Right kidney (tissue), 9 donors: ENCODE data around the gene ZNF777.
"Not testable (repeated sequence)": the region's sequence is repeated elsewhere in the genome, so short reads cannot be mapped to it uniquely, and the experiment has no call there.

Experiments used
- DNase-seq: peaks from one replicate; pipeline ENCODE4 v3.0.0-alpha.2; 2016
- long read RNA-seq, 8 donors: transcript quantifications; one replicate each; lab custom pipeline, GENCODE V29; 2026

Gene ZNF777
- long read RNA-seq, donor 1, partial matches to known transcripts = 0 of 7 reads
- long read RNA-seq, donor 1, other reads (novel, unspliced or antisense) = 6 of 7 reads
- long read RNA-seq, donor 2, partial matches to known transcripts = 0 of 1 reads
- long read RNA-seq, donor 2, other reads (novel, unspliced or antisense) = 0 of 1 reads
- long read RNA-seq, donor 3 = 0 reads
- long read RNA-seq, donor 4, partial matches to known transcripts = 7 of 7 reads
- long read RNA-seq, donor 4, other reads (novel, unspliced or antisense) = 0 of 7 reads
- long read RNA-seq, donor 5, partial matches to known transcripts = 0 of 9 reads
- long read RNA-seq, donor 5, other reads (novel, unspliced or antisense) = 8 of 9 reads
- long read RNA-seq, donor 6, partial matches to known transcripts = 5 of 5 reads
- long read RNA-seq, donor 6, other reads (novel, unspliced or antisense) = 0 of 5 reads
- long read RNA-seq, donor 7, partial matches to known transcripts = 23 of 29 reads
- long read RNA-seq, donor 7, other reads (novel, unspliced or antisense) = 5 of 29 reads
- long read RNA-seq, donor 8 = 0 reads

- peak; percentile 89 for DNase-seq
Measured at GRCh38 chr7:149460493-149461277, at the start of gene ZNF777. Gene ZNF777, minus strand, starts transcription at chr7:149461062. Its CDS starts 5,040 bp downstream, at chr7:149456022.

- no peak for DNase-seq
Measured at GRCh38 chr7:149510248-149510647, 49.4 kb upstream of the ZNF777 start.

- DNase-seq = no peak
Measured at GRCh38 chr7:149509774-149510173, 48.9 kb upstream of the ZNF777 start.

GRCh38 chr7:149505551-149505950 lies 44.7 kb upstream of the ZNF777 start:
- DNase-seq = no peak

GRCh38 chr7:149501651-149502050 lies 40.8 kb upstream of the ZNF777 start:
- DNase-seq = no peak

GRCh38 chr7:149500910-149501309 lies 40.0 kb upstream of the ZNF777 start:
- no peak for DNase-seq

GRCh38 chr7:149500201-149500600 lies 39.3 kb upstream of the ZNF777 start:
- DNase-seq = no peak

GRCh38 chr7:149498811-149499210 lies 37.9 kb upstream of the ZNF777 start:
- DNase-seq = no peak

- DNase-seq = peak; percentile 60
Measured at GRCh38 chr7:149497467-149498261, 36.8 kb upstream of the ZNF777 start, which contains the start of gene ZNF746. Gene ZNF746, minus strand, starts transcription at chr7:149497809. Its CDS starts 273 bp downstream, at chr7:149497536.

- peak; percentile 70 for DNase-seq
Measured at GRCh38 chr7:149496642-149497391, 36.0 kb upstream of the ZNF777 start.

GRCh38 chr7:149495785-149496641 lies 35.2 kb upstream of the ZNF777 start:
- DNase-seq = peak; percentile 66

- no peak for DNase-seq
Measured at GRCh38 chr7:149494738-149495368, 34.0 kb upstream of the ZNF777 start.

- not testable (repeated sequence) for DNase-seq
Measured at GRCh38 chr7:149493975-149494374, 33.1 kb upstream of the ZNF777 start.

- DNase-seq = no peak
Measured at GRCh38 chr7:149493366-149493765, 32.5 kb upstream of the ZNF777 start.

- no peak for DNase-seq
Measured at GRCh38 chr7:149490083-149490760, 29.4 kb upstream of the ZNF777 start.

- no peak for DNase-seq
Measured at GRCh38 chr7:149489391-149490024, 28.6 kb upstream of the ZNF777 start.

GRCh38 chr7:149479568-149479967 lies 18.7 kb upstream of the ZNF777 start:
- no peak for DNase-seq

- DNase-seq = no peak
Measured at GRCh38 chr7:149478754-149479153, 17.9 kb upstream of the ZNF777 start.
